ENCODE results near the gene LDLR.
"Not testable (repeated sequence)": the region's sequence is repeated elsewhere in the genome, so short reads cannot be mapped to it uniquely, and the experiment has no call there.

Gene LDLR

DNA sequence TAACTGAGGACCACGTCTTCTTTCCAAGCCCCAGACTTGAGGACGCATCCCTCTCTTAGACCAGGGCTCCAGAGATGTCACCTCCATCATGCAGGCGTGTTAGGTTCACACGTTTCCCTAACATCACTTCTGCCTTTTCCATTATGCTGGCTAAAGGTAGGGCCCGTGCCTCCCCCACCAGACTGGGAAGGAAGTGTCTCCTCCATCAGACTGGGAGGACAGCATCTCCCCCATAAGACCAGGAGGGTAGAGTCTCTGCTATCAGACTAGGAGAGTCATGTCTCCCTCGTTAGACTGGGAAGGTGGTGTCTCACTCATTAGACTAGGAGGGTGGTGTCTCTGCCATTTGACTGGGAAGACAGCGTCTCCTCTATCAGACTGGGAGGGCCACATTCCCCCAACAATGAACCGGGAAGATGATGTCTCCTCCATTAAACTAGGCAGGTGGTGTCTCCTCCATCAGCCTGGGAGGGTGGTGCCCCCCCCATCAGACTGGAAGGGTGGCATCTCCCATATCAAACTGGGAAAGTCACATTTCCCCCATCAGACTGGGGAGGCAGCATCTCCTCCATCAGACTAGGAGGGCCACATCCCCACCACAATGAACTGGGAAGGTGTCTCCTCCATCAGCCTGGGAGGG, 84.4 kb downstream of the LDLR start:
- no peak for TF ChIP-seq ZNF274 (IDR thresholded peaks at IDR 0.05; ENCODE audit: low read depth, low read length)
- H3K4me3 ChIP-seq (ENCODE audit: low read length) = no peak overlapping the region

DNA sequence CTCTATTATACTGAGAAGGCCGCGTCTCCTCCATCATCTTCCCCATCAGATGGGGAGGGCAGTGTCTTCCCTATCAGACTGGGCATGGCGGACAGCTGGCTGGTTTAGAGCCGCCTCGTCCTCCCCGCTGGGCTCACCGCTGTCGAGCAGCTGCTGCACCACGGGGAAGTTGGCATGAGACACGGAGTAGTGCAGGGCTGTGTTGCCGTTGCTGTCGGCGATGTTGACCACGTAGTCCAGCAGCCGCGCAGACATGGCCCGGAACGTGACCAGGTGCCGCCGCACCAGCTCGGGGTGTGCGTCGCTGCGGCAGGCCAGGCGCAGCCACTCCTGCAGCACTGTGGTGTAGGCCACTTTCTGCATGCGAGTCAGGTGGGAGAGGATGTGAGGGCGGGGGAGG, 85.1 kb downstream of the LDLR start:
- no peak for TF ChIP-seq ZNF274 (IDR thresholded peaks at IDR 0.05; ENCODE audit: low read depth, low read length)
- H3K4me3 ChIP-seq (ENCODE audit: low read length) = no peak overlapping the region

GRCh38 chr19:11175920-11176319, 86.7 kb downstream of the LDLR start:
- no peak overlapping the region for H3K4me3 ChIP-seq (ENCODE audit: low read length)
- TF ChIP-seq ZNF274 (IDR thresholded peaks at IDR 0.05; ENCODE audit: low read depth, low read length) = no peak

- no peak for TF ChIP-seq ZNF274 (IDR thresholded peaks at IDR 0.05; ENCODE audit: low read depth, low read length)
- no peak overlapping the region for H3K4me3 ChIP-seq (ENCODE audit: low read length)
Observed at GRCh38 chr19:11176466-11177193, 87.4 kb downstream of the LDLR start.

DNA sequence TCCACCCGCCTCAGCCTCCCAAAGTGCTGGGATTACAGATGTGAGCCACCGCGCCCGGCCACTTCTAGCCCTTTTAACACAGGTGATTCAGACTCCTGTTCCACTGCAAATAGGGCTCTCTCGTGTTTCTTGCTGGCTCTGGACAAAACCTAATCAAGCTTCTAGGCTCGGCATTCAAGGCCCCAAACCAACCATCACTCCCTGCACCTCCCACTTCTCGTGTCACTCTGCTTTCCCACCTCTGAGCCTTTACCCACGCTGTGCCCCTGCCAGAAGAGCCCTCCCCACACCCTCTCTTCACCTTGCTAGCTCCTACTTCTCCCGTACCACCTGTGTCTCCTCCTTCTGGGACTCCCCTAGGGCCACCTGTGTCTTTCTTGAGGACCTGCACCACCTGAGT, 88.3 kb downstream of the LDLR start:
- no peak overlapping the region for H3K4me3 ChIP-seq (ENCODE audit: low read length)
- no peak for TF ChIP-seq ZNF274 (IDR thresholded peaks at IDR 0.05; ENCODE audit: low read depth, low read length)

GRCh38 chr19:11179145-11179465, 89.8 kb downstream of the LDLR start:
- H3K4me3 ChIP-seq (ENCODE audit: low read length) = not testable (repeated sequence)

DNA sequence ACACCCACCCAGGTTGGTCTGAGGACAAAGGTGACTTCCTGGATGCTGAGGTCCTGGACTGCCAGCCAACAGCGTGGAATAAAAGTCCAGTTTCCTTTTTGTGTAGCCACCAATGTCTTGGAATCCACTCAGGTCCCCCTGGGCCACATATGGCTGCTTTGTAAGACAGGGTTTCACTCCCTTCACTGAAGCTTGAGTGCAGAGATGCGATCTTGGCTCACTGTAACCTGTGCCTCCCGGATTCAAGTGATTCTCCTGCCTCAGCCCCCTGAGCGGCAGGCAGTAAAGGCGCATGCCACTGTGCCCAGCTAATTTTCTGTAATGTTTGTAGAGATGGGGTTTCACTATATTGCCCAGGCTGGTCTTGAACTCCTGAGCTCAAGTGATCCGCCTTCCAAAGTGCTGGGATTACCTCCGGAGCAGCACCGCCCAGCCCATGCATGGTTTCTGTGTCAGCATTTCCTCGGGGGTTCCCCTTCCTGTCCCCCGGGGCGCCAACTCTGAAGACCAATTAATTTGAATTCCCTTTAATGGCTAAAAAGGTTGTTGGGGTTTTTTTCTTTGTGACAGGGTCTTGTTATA, 90.5 kb downstream of the LDLR start:
- no peak for TF ChIP-seq ZNF274 (IDR thresholded peaks at IDR 0.05; ENCODE audit: low read depth, low read length)
- peak overlapping the region; percentile 39; the same call in 1 of the 2 replicates for H3K4me3 ChIP-seq (ENCODE audit: low read length)

DNA sequence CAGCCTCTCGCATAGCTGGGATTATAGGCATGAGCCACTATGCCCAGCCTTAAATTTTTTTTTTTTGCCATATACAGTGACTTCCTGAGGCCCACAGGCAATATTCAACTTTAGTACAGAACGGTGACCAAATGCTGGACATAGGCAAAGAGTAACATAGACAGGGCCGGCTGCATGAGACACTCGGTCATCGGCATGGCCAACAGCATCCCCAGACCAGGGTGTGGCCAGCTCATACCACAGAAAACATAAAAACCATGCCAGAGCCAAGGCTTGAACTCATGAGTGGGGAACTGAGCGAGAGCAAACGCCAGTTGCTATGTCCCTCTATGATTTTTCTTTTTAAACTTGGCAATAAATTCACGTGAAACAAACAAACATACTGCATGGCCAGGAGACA, 91.1 kb downstream of the LDLR start:
- no peak overlapping the region for H3K4me3 ChIP-seq (ENCODE audit: low read length)
- no peak for TF ChIP-seq ZNF274 (IDR thresholded peaks at IDR 0.05; ENCODE audit: low read depth, low read length)

GRCh38 chr19:11180975-11181374, 91.7 kb downstream of the LDLR start:
- not testable (repeated sequence) for H3K4me3 ChIP-seq (ENCODE audit: low read length)

- no peak overlapping the region for H3K4me3 ChIP-seq (ENCODE audit: low read length)
- no peak for TF ChIP-seq ZNF274 (IDR thresholded peaks at IDR 0.05; ENCODE audit: low read depth, low read length)
Observed at GRCh38 chr19:11181488-11181887, 92.2 kb downstream of the LDLR start.
